SK-N-SH (cell line): ENCODE data around the gene VASN. TPM values are rescaled to one million over a fixed set of nuclear protein-coding genes. Genes with fewer than 3 reads are reported as not detected.

Experiments used
- CTCF ChIA-PET: fragments of 300-600, 350-600 bp; formaldehyde crosslinking; extraction: SDS; loops from one replicate; lab custom pipeline; 2021; lab: Yijun Ruan, JAX
- POLR2A ChIA-PET: fragments of 350-600 bp; sonication (Branson Sonifier 250); formaldehyde crosslinking; extraction: SDS; loops from one replicate; lab custom pipeline; 2020; ENCODE audit warnings: antibody characterized with exemption, inconsistent platforms; lab: Yijun Ruan, JAX
- DNase-seq: peaks from one replicate; pipeline ENCODE4 v3.0.0; 2012
- H2AFZ ChIP-seq: fragments of 200-600 bp; sonication (generic); 2 replicates; pipeline ENCODE4 v1.8.1; 2016; ENCODE audit warnings: antibody characterized with exemption, mild to moderate bottlenecking, low read depth
- H3F3A ChIP-seq: fragments of 200-600 bp; sonication (generic); replicated peaks from 2 replicates; pipeline ENCODE3; 2016; ENCODE audit warnings: antibody characterized with exemption, mild to moderate bottlenecking; ENCODE audit not compliant: insufficient read depth
- H3K27ac ChIP-seq, 2 experiments: fragments of 200-500 bp in 1 of 2; fragments of 200-600 bp in 1 of 2; sonication (Bioruptor generic) in 1 of 2; sonication (generic), shearing (Covaris generic) in 1 of 2; 2 replicates each; pipeline versions ENCODE4 v1.5.1 to v1.6.1; 2014 to 2016; ENCODE audit warnings: low read depth in 2 of 2, inconsistent platforms in 1 of 2, low read length in 1 of 2, mild to moderate bottlenecking in 1 of 2, mixed read lengths in 1 of 2
- H3K27me3 ChIP-seq: fragments of 200-600 bp; sonication (generic), shearing (Covaris generic); 2 replicates; pipeline ENCODE4 v1.6.1; 2016; ENCODE audit warnings: mixed run types; ENCODE audit not compliant: insufficient read depth
- H3K36me3 ChIP-seq, 2 experiments: fragments of 200-500 bp in 1 of 2; fragments of 200-600 bp in 1 of 2; sonication (Bioruptor generic) in 1 of 2; sonication (generic) in 1 of 2; replicated peaks in 1 of 2; 2 replicates each; pipeline versions ENCODE3 to v1.5.1; 2014 to 2016; ENCODE audit warnings: low read length in 1 of 2, mild to moderate bottlenecking in 1 of 2; ENCODE audit not compliant: insufficient read depth in 2 of 2, control insufficient read depth in 1 of 2
- H3K4me1 ChIP-seq, 2 experiments: fragments of 200-500 bp in 1 of 2; fragments of 200-600 bp in 1 of 2; sonication (Bioruptor generic) in 1 of 2; sonication (generic), shearing (Covaris generic) in 1 of 2; 2 replicates each; pipeline versions ENCODE4 v1.5.1 to v1.6.1; 2014 to 2016; ENCODE audit warnings: low read depth in 1 of 2, low read length in 1 of 2, mixed run types in 1 of 2; ENCODE audit not compliant: insufficient read depth in 2 of 2, control insufficient read depth in 1 of 2
- H3K4me2 ChIP-seq: fragments of 200-600 bp; sonication (generic), shearing (Covaris generic); 2 replicates; pipeline ENCODE4 v1.6.1; 2017; ENCODE audit warnings: mixed run types
- H3K4me3 ChIP-seq, 2 experiments: fragments of 200-500 bp in 1 of 2; fragments of 200-600 bp in 1 of 2; sonication (Bioruptor generic) in 1 of 2; sonication (generic), shearing (Covaris generic) in 1 of 2; 2 replicates each; pipeline versions ENCODE4 v1.5.1 to v1.8.1; 2014 to 2016; ENCODE audit warnings: low read depth in 2 of 2, inconsistent platforms in 1 of 2, low read length in 1 of 2, mild to moderate bottlenecking in 1 of 2, mixed read lengths in 1 of 2, moderate library complexity in 1 of 2
- H3K79me2 ChIP-seq: fragments of 200-600 bp; sonication (generic); 2 replicates; pipeline ENCODE4 v1.8.1; 2017; ENCODE audit warnings: mild to moderate bottlenecking; ENCODE audit not compliant: insufficient read depth
- H3K9ac ChIP-seq: fragments of 200-600 bp; sonication (generic); 2 replicates; pipeline ENCODE4 v1.6.1; 2017; ENCODE audit warnings: mixed run types
- H3K9me2 ChIP-seq: fragments of 200-600 bp; sonication (generic); 2 replicates; pipeline ENCODE4 v1.6.1; 2017; ENCODE audit warnings: mixed run types
- H3K9me3 ChIP-seq: fragments of 200-600 bp; sonication (generic); 2 replicates; pipeline ENCODE4 v1.6.1; 2017; ENCODE audit warnings: mixed run types, mild to moderate bottlenecking, moderate library complexity
- H4K20me1 ChIP-seq: fragments of 200-600 bp; sonication (generic); 2 replicates; pipeline ENCODE4 v1.6.1; 2017; ENCODE audit warnings: mild to moderate bottlenecking, mixed run types; ENCODE audit not compliant: insufficient read depth
- ELF1 ChIP-seq: IDR thresholded peaks from 2 replicates; pipeline ENCODE4 v1.4.0; 2012
- EZH2phosphoT487 ChIP-seq: fragments of 200-600 bp; sonication (generic); IDR thresholded peaks from 2 replicates; pipeline ENCODE4 v1.6.1; 2017; ENCODE audit warnings: low read depth, mixed run types, mild to moderate bottlenecking, antibody characterized with exemption, moderate library complexity, borderline replicate concordance
- FOSL2 ChIP-seq: IDR thresholded peaks from 2 replicates; pipeline ENCODE4 v1.4.0; 2012; ENCODE audit warnings: low read depth, mild to moderate bottlenecking, moderate library complexity, borderline replicate concordance
- GABPA ChIP-seq: IDR thresholded peaks from 2 replicates; pipeline ENCODE4 v1.4.0; 2012; ENCODE audit warnings: low read depth, mild to moderate bottlenecking
- GATA2 ChIP-seq: sonication (generic); formaldehyde crosslinking; IDR thresholded peaks from 2 replicates; pipeline ENCODE4 v1.5.0; 2020; ENCODE audit warnings: mild to moderate bottlenecking, missing genetic modification reagents
- IRF3 ChIP-seq: fragments of 150-350 bp; IDR thresholded peaks from 2 replicates; pipeline ENCODE4 v1.6.1; 2016; ENCODE audit warnings: mild to moderate bottlenecking, low read depth, low read length
- JUND ChIP-seq: IDR thresholded peaks from 2 replicates; pipeline ENCODE4 v1.4.0; 2012
- MAX ChIP-seq: IDR thresholded peaks from 2 replicates; pipeline ENCODE4 v1.4.0; 2012; ENCODE audit warnings: low read depth
- NRF1 ChIP-seq: IDR thresholded peaks from 2 replicates; pipeline ENCODE4 v1.6.1; 2012; ENCODE audit warnings: low read depth, mild to moderate bottlenecking, low read length
- RAD21 ChIP-seq: IDR thresholded peaks from 2 replicates; pipeline ENCODE4 v1.6.1; 2012; ENCODE audit warnings: mild to moderate bottlenecking, low read length
- RFX5 ChIP-seq: IDR thresholded peaks from 2 replicates; pipeline ENCODE4 v1.6.1; 2012; ENCODE audit warnings: mild to moderate bottlenecking, improper control_type of control experiment, low read length
- TEAD4 ChIP-seq: IDR thresholded peaks from 2 replicates; pipeline ENCODE4 v1.4.0; 2012; ENCODE audit warnings: mild to moderate bottlenecking, borderline replicate concordance; ENCODE audit not compliant: insufficient read depth
- USF1 ChIP-seq: IDR thresholded peaks from 2 replicates; pipeline ENCODE4 v1.4.0; 2012; ENCODE audit warnings: low read depth, borderline replicate concordance
- USF2 ChIP-seq: fragments of 150-350 bp; IDR thresholded peaks from 2 replicates; pipeline ENCODE4 v1.6.1; 2017; ENCODE audit warnings: antibody characterized with exemption, low read length, low read depth, borderline replicate concordance
- WGBS: methylation state at CpG from one replicate; pipeline ENCODE4 v1.1.6; 2017; ENCODE audit warnings: low lambda C conversion rate; 5-methylcytosine and 5-hydroxymethylcytosine counted together
- polyA plus RNA-seq, 3 experiments: library from polyadenylated mRNA; depleted of rRNA; stranded (reverse); fragments of >200 nt; gene quantifications; 2 replicates each; pipeline ENCODE4 v1.2.3, GENCODE V29; 2012

The VASN gene
- polyA plus RNA-seq, 1 of the 3 experiments (the other 2 are of a cell fraction): 37.4 TPM

GRCh38 chr16:4426021-4426684 is 54.5 kb downstream of the VASN start:
- peak overlapping the region; percentile 90 for H2AFZ ChIP-seq
- H3K27ac ChIP-seq: peak overlapping the region; percentile 23 to 96; a peak in 2 of 4 replicates
- CTCF ChIA-PET: no interaction called here
- no peaks in the 10 kb centered on the region for H4K20me1 ChIP-seq
- H3K27me3 ChIP-seq: no peaks in the 10 kb centered on the region
- 8% methylated on average over 25 of the region's 31 CpGs for WGBS
- peak overlapping the region; percentile 72 to 99 for H3K4me3 ChIP-seq
- H3K4me1 ChIP-seq: peaks cover 5 to 14% of the 10 kb centered on the region in 2 experiments; a peak in 2 of 4 replicates
- H3K79me2 ChIP-seq: peaks cover 54% of the 10 kb centered on the region
- peaks cover 4% of the 10 kb centered on the region for H3F3A ChIP-seq
- POLR2A ChIA-PET: no interaction called here
- H3K9ac ChIP-seq: peak overlapping the region; percentile 90
- peaks cover 2 to 5% of the 10 kb centered on the region in 2 experiments for H3K36me3 ChIP-seq
- H3K9me3 ChIP-seq: no peaks in the 10 kb centered on the region
- H3K4me2 ChIP-seq: peak overlapping the region; percentile 89
- DNase-seq: peak; percentile 47
- no peaks in the 10 kb centered on the region for H3K9me2 ChIP-seq
- no peak for TF ChIP-seq FOSL2
- no peak for TF ChIP-seq EZH2phosphoT487
- no peak for TF ChIP-seq MAX
- TF ChIP-seq GATA2 (CRISPR knock-in tag): no peak
- no peak for TF ChIP-seq JUND
- TF ChIP-seq IRF3: no peak
- no peak for TF ChIP-seq NRF1
- TF ChIP-seq ELF1: no peak
- TF ChIP-seq TEAD4: no peak
- no peak for TF ChIP-seq RFX5
- TF ChIP-seq RAD21: no peak
- TF ChIP-seq USF2: no peak
- no peak for TF ChIP-seq GABPA
- no peak for TF ChIP-seq USF1
